OCI-LY7 (cell line): Measurements from ENCODE around the gene RNU6-9. TPM values are rescaled to one million over a fixed set of nuclear protein-coding genes. Genes with fewer than 3 reads are reported as not detected.

Source experiments
- BruUV-seq: library from RNA; stranded (reverse); fragments of 400-500 nt; replicated peaks from 2 replicates; lab custom pipeline; 2021; lab: Mats Ljungman, UMichigan
- CTCF ChIA-PET: fragments of 300-600 bp; sonication (Branson Sonifier 250); formaldehyde crosslinking; loops from one replicate; lab custom pipeline; 2022; ENCODE audit warnings: antibody characterized with exemption; ENCODE audit not compliant: unreplicated experiment; lab: Charles Lee
- POLR2A ChIA-PET: fragments of 300-600 bp; sonication (Branson Sonifier 250); formaldehyde crosslinking; loops from one replicate; lab custom pipeline; 2022; ENCODE audit warnings: antibody characterized with exemption; lab: Charles Lee
- DNase-seq: peaks from one replicate; pipeline ENCODE4 v3.0.0-alpha.2; 2015; ENCODE audit warnings: low spot score
- H2AFZ ChIP-seq: fragments of 200-600 bp; sonication (generic), shearing (Covaris generic); 2 replicates; pipeline ENCODE4 v1.6.1; 2014; ENCODE audit warnings: mild to moderate bottlenecking, antibody characterized with exemption, low read length, moderate library complexity
- H3K27ac ChIP-seq: fragments of 200-600 bp; sonication (generic); 2 replicates; pipeline ENCODE4 v1.5.1; 2014; ENCODE audit warnings: mixed run types, low read depth, mild to moderate bottlenecking, moderate library complexity, low read length, inconsistent platforms; ENCODE audit not compliant: poor library complexity, severe bottlenecking
- H3K36me3 ChIP-seq: fragments of 200-600 bp; sonication (generic); 2 replicates; pipeline ENCODE4 v1.6.1; 2014; ENCODE audit warnings: mild to moderate bottlenecking, antibody characterized with exemption, low read length, moderate library complexity, mixed read lengths; ENCODE audit not compliant: insufficient read depth
- H3K4me1 ChIP-seq: fragments of 200-600 bp; sonication (generic); 2 replicates; pipeline ENCODE4 v1.5.1; 2014; ENCODE audit warnings: mild to moderate bottlenecking, low read length; ENCODE audit not compliant: insufficient read depth, poor library complexity, severe bottlenecking
- H3K4me2 ChIP-seq: fragments of 200-600 bp; sonication (generic); 2 replicates; pipeline ENCODE4 v1.6.1; 2014; ENCODE audit warnings: mild to moderate bottlenecking, low read length
- H3K4me3 ChIP-seq: fragments of 200-600 bp; sonication (generic); 2 replicates; pipeline ENCODE4 v1.5.1; 2014; ENCODE audit warnings: mild to moderate bottlenecking, low read depth, low read length; ENCODE audit not compliant: poor library complexity, severe bottlenecking
- H3K79me2 ChIP-seq: fragments of 200-600 bp; sonication (generic); 2 replicates; pipeline ENCODE4 v1.6.1; 2016; ENCODE audit warnings: low read depth, mild to moderate bottlenecking, low read length, moderate library complexity, mixed read lengths; ENCODE audit not compliant: insufficient read depth
- H3K9me2 ChIP-seq: fragments of 200-600 bp; sonication (generic); 2 replicates; pipeline ENCODE4 v1.6.1; 2016; ENCODE audit warnings: mild to moderate bottlenecking, low read length, mixed read lengths; ENCODE audit not compliant: insufficient read depth
- H3K9me3 ChIP-seq: fragments of 200-600 bp; sonication (generic); 2 replicates; pipeline ENCODE4 v1.6.1; 2014; ENCODE audit warnings: mild to moderate bottlenecking, mixed run types, low read length, mixed read lengths
- H4K20me1 ChIP-seq: fragments of 200-600 bp; sonication (generic); 2 replicates; pipeline ENCODE4 v1.6.1; 2014; ENCODE audit warnings: mild to moderate bottlenecking, antibody characterized with exemption, low read length, moderate library complexity, mixed read lengths; ENCODE audit not compliant: insufficient read depth
- EZH2phosphoT487 ChIP-seq: fragments of 200-600 bp; sonication (generic); IDR thresholded peaks from 2 replicates; pipeline ENCODE4 v1.6.1; 2018; ENCODE audit warnings: low read depth, borderline replicate concordance, mild to moderate bottlenecking, mixed run types, antibody characterized with exemption, low read length, moderate library complexity, mixed read lengths
- intact Hi-C: fragments of 100-400 bp; cut with micrococcal nuclease; formaldehyde crosslinking; loops from one replicate; pipeline ENCODE4 v1.10.0; 2022; ENCODE audit not compliant: unreplicated experiment
- total RNA-seq, 2 experiments: library from RNA; depleted of rRNA in 1 of 2; stranded (reverse); fragments of >200 nt in 1 of 2; shearing (Covaris generic) in 1 of 2; gene quantifications; 2 replicates each; pipeline ENCODE4 v1.2.3, GENCODE V29; 2014 to 2022
- TF ChIP-seq, protein P1 (sequence below): fragments of 200-600 bp; sonication (generic); conservative IDR thresholded peaks from 2 replicates; pipeline ENCODE4 v1.5.1; 2014; ENCODE audit warnings: mild to moderate bottlenecking, antibody characterized with exemption, low read length, moderate library complexity, mixed read lengths

RNU6-9 gene
- total RNA-seq, 2 experiments from 2014 or later = not detected

DNA sequence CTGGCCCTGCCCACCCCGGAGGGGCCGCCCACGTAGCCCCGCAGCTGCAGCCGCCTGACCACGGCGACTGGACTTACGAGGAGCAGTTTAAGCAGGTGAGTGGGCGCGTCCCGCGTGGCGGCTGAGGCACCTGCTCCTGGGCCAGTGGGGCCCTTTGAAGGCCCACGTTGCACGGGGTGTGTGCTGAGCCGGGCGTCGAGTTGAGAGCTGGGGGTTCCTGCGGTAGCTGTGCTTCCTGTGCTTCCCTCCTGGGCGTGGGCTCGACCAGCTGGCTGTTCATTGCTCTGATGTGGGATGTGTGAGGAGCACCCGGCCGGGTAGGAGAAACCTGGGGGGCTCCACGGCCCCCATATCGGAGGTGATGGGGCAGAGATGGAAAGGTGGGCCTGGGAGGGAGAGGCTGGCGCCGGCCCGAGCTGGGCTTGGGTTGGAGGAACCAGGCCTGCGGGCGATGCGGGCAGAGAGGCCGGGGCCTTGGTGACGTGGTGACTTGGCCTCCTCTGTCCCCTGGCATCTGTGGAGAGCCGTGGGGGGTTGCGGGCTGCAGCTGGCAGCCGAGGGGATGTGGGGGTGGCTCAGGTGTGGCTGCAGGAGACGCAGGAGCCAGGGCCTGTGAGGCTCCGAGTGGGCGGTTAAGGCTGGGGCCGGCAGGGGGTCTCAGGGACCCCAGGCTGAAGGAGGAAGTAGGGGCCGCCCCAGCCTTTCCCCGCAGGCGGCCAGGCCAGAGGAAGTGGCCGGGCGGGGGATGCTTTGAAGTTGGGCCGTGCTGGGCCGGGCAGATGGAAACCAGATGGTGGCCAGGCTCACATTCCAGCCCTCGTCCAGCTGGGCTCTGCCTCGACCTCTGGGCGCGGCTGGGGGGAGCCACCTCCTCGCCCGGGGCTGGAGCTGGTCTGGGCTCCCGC, 39.6 kb downstream of the RNU6-9 start:
- BruUV-seq = no TSS peak
- no peak for DNase-seq
- no peaks in the 10 kb centered on the region for H3K9me2 ChIP-seq
- CTCF ChIA-PET = no interaction called here
- H2AFZ ChIP-seq = no peak overlapping the region
- no peak overlapping the region for H3K4me3 ChIP-seq
- no peak overlapping the region for H3K4me2 ChIP-seq
- intact Hi-C loops = no loop called here
- no peaks in the 10 kb centered on the region for H3K36me3 ChIP-seq
- H3K4me1 ChIP-seq = no peaks in the 10 kb centered on the region
- H3K27ac ChIP-seq = no peak overlapping the region
- POLR2A ChIA-PET = no interaction called here
- TF ChIP-seq EZH2phosphoT487 = no peak
- TF ChIP-seq, protein P1, sequence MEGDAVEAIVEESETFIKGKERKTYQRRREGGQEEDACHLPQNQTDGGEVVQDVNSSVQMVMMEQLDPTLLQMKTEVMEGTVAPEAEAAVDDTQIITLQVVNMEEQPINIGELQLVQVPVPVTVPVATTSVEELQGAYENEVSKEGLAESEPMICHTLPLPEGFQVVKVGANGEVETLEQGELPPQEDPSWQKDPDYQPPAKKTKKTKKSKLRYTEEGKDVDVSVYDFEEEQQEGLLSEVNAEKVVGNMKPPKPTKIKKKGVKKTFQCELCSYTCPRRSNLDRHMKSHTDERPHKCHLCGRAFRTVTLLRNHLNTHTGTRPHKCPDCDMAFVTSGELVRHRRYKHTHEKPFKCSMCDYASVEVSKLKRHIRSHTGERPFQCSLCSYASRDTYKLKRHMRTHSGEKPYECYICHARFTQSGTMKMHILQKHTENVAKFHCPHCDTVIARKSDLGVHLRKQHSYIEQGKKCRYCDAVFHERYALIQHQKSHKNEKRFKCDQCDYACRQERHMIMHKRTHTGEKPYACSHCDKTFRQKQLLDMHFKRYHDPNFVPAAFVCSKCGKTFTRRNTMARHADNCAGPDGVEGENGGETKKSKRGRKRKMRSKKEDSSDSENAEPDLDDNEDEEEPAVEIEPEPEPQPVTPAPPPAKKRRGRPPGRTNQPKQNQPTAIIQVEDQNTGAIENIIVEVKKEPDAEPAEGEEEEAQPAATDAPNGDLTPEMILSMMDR = no peak
- no peaks in the 10 kb centered on the region for H3K79me2 ChIP-seq
- no peaks in the 10 kb centered on the region for H4K20me1 ChIP-seq
- H3K9me3 ChIP-seq = no peaks in the 10 kb centered on the region

DNA sequence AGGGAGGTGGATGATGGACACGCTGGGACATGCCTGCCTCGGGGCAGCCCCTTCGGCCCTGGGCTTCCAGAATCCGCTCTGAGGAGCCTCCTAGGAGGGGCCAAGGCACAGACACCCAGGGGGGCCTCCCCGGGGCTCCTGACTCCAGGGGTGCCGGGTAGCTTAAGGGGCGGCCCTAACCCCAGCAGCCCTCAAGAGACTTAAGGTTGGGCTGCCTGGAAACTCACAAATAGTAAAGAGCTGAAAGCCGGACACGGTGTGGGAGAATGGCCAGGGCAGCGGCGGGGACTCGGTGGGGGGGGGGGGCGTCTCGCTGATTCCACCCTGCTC, 40.2 kb downstream of the RNU6-9 start:
- Histone ChIP-seq H3K36me3 (no peaks in the 10 kb centered on the region), H3K4me2 (no peak overlapping the region), H3K27ac (no peak overlapping the region), H3K4me3 (no peak overlapping the region), H3K9me2 (no peaks in the 10 kb centered on the region), H3K9me3 (no peaks in the 10 kb centered on the region), H3K4me1 (no peaks in the 10 kb centered on the region), H3K79me2 (no peaks in the 10 kb centered on the region), H2AFZ (no peak overlapping the region), H4K20me1 (no peaks in the 10 kb centered on the region)
- no peak for DNase-seq
- intact Hi-C loops = no loop called here
- POLR2A ChIA-PET = no interaction called here
- no TSS peak for BruUV-seq
- TF ChIP-seq EZH2phosphoT487 = no peak
- TF ChIP-seq, protein P1 = no peak
- CTCF ChIA-PET = no interaction called here

DNA sequence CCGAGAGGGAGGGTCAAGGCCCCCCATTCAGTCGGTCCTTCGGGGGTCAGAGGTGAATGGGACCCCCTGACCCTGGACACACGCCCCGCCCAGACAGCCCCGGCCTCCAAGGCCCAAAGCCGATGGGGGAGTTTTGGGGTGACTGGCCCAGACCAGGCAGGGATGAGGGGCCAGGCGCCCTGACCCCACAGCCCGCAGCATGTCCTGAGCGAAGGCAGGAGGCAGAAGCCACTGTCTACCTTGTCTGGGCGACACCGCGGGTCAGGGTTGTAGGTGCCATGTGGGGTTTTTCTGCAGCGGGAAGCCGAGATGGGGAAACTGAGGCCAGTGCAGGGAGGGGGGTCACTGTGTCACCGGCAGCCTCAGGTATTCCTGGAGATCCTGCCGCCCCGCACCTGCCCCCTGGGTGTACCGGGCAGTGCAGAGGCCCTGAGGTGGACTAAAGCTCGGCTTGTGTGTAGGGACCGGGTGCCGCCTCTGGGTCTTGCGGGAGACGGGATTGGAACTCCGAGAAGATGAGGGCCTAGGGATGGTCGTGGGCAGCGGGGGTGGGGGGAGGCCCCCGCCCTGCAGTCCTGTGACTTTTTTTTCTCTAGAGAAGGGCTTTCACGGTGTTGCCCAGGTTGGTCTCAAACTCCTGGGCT, 41.0 kb downstream of the RNU6-9 start:
- no peaks in the 10 kb centered on the region for H3K9me3 ChIP-seq
- TF ChIP-seq, protein P1 = no peak
- TF ChIP-seq EZH2phosphoT487 = no peak
- ChIA-PET CTCF (no interaction called here), POLR2A (no interaction called here)
- intact Hi-C loops = no loop called here
- H2AFZ ChIP-seq = no peak overlapping the region
- no TSS peak for BruUV-seq
- no peak overlapping the region for H3K27ac ChIP-seq
- H3K4me2 ChIP-seq = no peak overlapping the region
- DNase-seq = no peak
- no peak overlapping the region for H3K4me3 ChIP-seq
- H3K9me2 ChIP-seq = no peaks in the 10 kb centered on the region
- H4K20me1 ChIP-seq = no peaks in the 10 kb centered on the region
- no peaks in the 10 kb centered on the region for H3K36me3 ChIP-seq
- H3K79me2 ChIP-seq = no peaks in the 10 kb centered on the region
- no peaks in the 10 kb centered on the region for H3K4me1 ChIP-seq
